ENCODE data around the gene TBC1D22B. TPM values are rescaled to one million over a fixed set of nuclear protein-coding genes. Genes with fewer than 3 reads are reported as not detected.
A peak's percentile ranks its signal among the peaks of the same experiment; 100 is the strongest.

TBC1D22B gene
- total and polyA plus RNA-seq, 9 of the 15 experiments (the other 6 are each of a cell fraction or from before 2014, with no cell fraction given), result 4.8 to 24.2 (median 13.5) TPM

GRCh38 chr6:37314487-37315156, 57.0 kb downstream of the TBC1D22B start (continued):
- TF ChIP-seq PCBP1 (IDR thresholded peaks at IDR 0.05; ENCODE audit: low read depth, low read length, poor library complexity, severe bottlenecking) (no peak), NEUROD1 (IDR thresholded peaks at IDR 0.05; ENCODE audit: borderline replicate concordance, low read depth, low read length, partially characterized antibody) (peak; percentile 94), SMARCE1 (IDR thresholded peaks at IDR 0.05) (peak; percentile 99), MEIS2 (IDR thresholded peaks at IDR 0.05; ENCODE audit: partially characterized antibody) (peak; percentile 100), ETV5 (CRISPR knock-in tag; IDR thresholded peaks at IDR 0.05; ENCODE audit: low read depth) (peak; percentile 94), ZNF311 (CRISPR knock-in tag; IDR thresholded peaks at IDR 0.05) (0 out of 2 replicates have a peak, but pooled peaks have one; percentile 39), KLF6 (CRISPR knock-in tag; IDR thresholded peaks at IDR 0.05; ENCODE audit: borderline replicate concordance) (peak; percentile 82; the same call in 1 of the 2 replicates), ZNF609 (CRISPR knock-in tag; IDR thresholded peaks at IDR 0.05; ENCODE audit: borderline replicate concordance) (peak; percentile 28; the same call in 1 of the 2 replicates), ZNF384 (IDR thresholded peaks at IDR 0.05; ENCODE audit: low read depth, low read length) (peak; percentile 100), CBFA2T3 (IDR thresholded peaks at IDR 0.05) (peak; percentile 98), RHOXF2B (CRISPR knock-in tag; conservative IDR thresholded peaks at IDR 0.05) (0 out of 2 replicates have a peak, but pooled peaks have one; percentile 85), ZNF197 (CRISPR knock-in tag; IDR thresholded peaks at IDR 0.05; ENCODE audit: low read depth) (peak; percentile 95), HMBOX1 (IDR thresholded peaks at IDR 0.05) (peak; percentile 53; the same call in 1 of the 2 replicates), MYNN (IDR thresholded peaks at IDR 0.05) (peak; percentile 95), MYNN (CRISPR knock-in tag; IDR thresholded peaks at IDR 0.05) (no peak), MTA3 (IDR thresholded peaks at IDR 0.05; ENCODE audit: borderline replicate concordance) (peak; percentile 79), ELF2 (CRISPR knock-in tag; IDR thresholded peaks at IDR 0.05) (peak; percentile 77; the same call in 1 of the 2 replicates), CBFB (CRISPR knock-in tag; IDR thresholded peaks at IDR 0.05) (no peak), PHF20 (IDR thresholded peaks at IDR 0.05; ENCODE audit: partially characterized antibody) (peak; percentile 39), PREB (CRISPR knock-in tag; IDR thresholded peaks at IDR 0.05) (no peak), LEF1 (IDR thresholded peaks at IDR 0.05) (peak; percentile 100), NCOA4 (IDR thresholded peaks at IDR 0.05; ENCODE audit: partially characterized antibody) (peak; percentile 69), HLTF (IDR thresholded peaks at IDR 0.05) (peak; percentile 96), ZNF707 (CRISPR knock-in tag; conservative IDR thresholded peaks at IDR 0.05) (no peak)
